GM23248 (cell line): ENCODE data around the gene HLX. TPM values are rescaled to one million over a fixed set of nuclear protein-coding genes. Genes with fewer than 3 reads are reported as not detected.
A peak's percentile ranks its signal among the peaks of the same experiment; 100 is the strongest.

ENCODE experiments used
- DNase-seq: peaks from one replicate; pipeline ENCODE4 v3.0.0-alpha.2; 2015
- H2AFZ ChIP-seq: fragments of 200-600 bp; sonication (generic); 2 replicates; pipeline ENCODE4 v1.6.1; 2016; ENCODE audit warnings: antibody characterized with exemption
- H3F3A ChIP-seq: fragments of 200-600 bp; sonication (generic); 2 replicates; pipeline ENCODE4 v1.6.1; 2016; ENCODE audit warnings: mild to moderate bottlenecking, antibody characterized with exemption, mixed run types; ENCODE audit not compliant: insufficient read depth
- H3K27ac ChIP-seq: fragments of 200-600 bp; sonication (generic); 2 replicates; pipeline ENCODE4 v1.5.1; 2016; ENCODE audit warnings: mild to moderate bottlenecking
- H3K27me3 ChIP-seq: fragments of 200-600 bp; sonication (generic); replicated peaks from 2 replicates; pipeline ENCODE4 v1.6.1; 2016; ENCODE audit warnings: mild to moderate bottlenecking; ENCODE audit not compliant: insufficient read depth
- H3K36me3 ChIP-seq: fragments of 200-600 bp; sonication (generic); 2 replicates; pipeline ENCODE4 v1.6.1; 2016; ENCODE audit warnings: low read depth, mild to moderate bottlenecking
- H3K4me1 ChIP-seq: fragments of 200-600 bp; sonication (generic); 2 replicates; pipeline ENCODE4 v1.6.1; 2016; ENCODE audit warnings: mild to moderate bottlenecking; ENCODE audit not compliant: insufficient read depth
- H3K4me2 ChIP-seq: fragments of 200-600 bp; sonication (generic); one replicate; pipeline ENCODE4 v1.6.1; 2016; ENCODE audit warnings: mild to moderate bottlenecking; ENCODE audit not compliant: unreplicated experiment
- H3K4me3 ChIP-seq: fragments of 200-600 bp; sonication (generic); 2 replicates; pipeline ENCODE4 v1.5.1; 2016; ENCODE audit warnings: mild to moderate bottlenecking
- H3K79me2 ChIP-seq: fragments of 200-600 bp; sonication (generic); 2 replicates; pipeline ENCODE4 v1.6.1; 2016; ENCODE audit warnings: mild to moderate bottlenecking; ENCODE audit not compliant: insufficient read depth
- H3K9ac ChIP-seq: fragments of 200-600 bp; sonication (generic); 2 replicates; pipeline ENCODE4 v1.6.1; 2016; ENCODE audit warnings: mild to moderate bottlenecking
- H3K9me2 ChIP-seq: fragments of 200-600 bp; sonication (generic); 2 replicates; pipeline ENCODE4 v1.6.1; 2016; ENCODE audit warnings: mixed run types, mild to moderate bottlenecking, moderate library complexity; ENCODE audit not compliant: insufficient read depth
- H3K9me3 ChIP-seq: fragments of 200-600 bp; sonication (generic); one replicate; pipeline ENCODE4 v1.6.1; 2017; ENCODE audit warnings: low read depth
- H4K20me1 ChIP-seq: fragments of 200-600 bp; sonication (generic); 2 replicates; pipeline ENCODE4 v1.6.0; 2016; ENCODE audit not compliant: insufficient read depth
- EZH2 ChIP-seq: fragments of 200-600 bp; sonication (generic); IDR thresholded peaks from 2 replicates; pipeline ENCODE4 v1.6.1; 2018; ENCODE audit warnings: antibody characterized with exemption, mild to moderate bottlenecking; ENCODE audit not compliant: insufficient read depth, poor library complexity, severe bottlenecking
- EZH2phosphoT487 ChIP-seq: fragments of 200-600 bp; sonication (generic); IDR thresholded peaks from 2 replicates; pipeline ENCODE4 v1.6.1; 2018; ENCODE audit warnings: antibody characterized with exemption, moderate library complexity, mild to moderate bottlenecking, low read depth; ENCODE audit not compliant: insufficient read depth
- WGBS, 2 experiments: methylation state at CpG; one replicate each; pipeline ENCODE4 v1.1.6; 2015 to 2017; ENCODE audit warnings: low lambda C conversion rate in 2 of 2, low coverage in 1 of 2; ENCODE audit errors: missing lambda C conversion rate in 2 of 2; 5-methylcytosine and 5-hydroxymethylcytosine counted together
- in situ Hi-C: fragments of 300-500 bp; cut with MboI; formaldehyde crosslinking; loops from 2 replicates; pipeline ENCODE4 v1.15.0; 2020
- polyA plus RNA-seq: library from polyadenylated mRNA; unstranded; fragments of >200 nt; fragmentation: Nextera tagmentation; extraction: Ambion mirVana; gene quantifications from 2 replicates; pipeline ENCODE4 v1.2.1, GENCODE V29; 2016
- total RNA-seq: library from RNA; depleted of rRNA; stranded (reverse); fragments of >200 nt; shearing (Covaris generic); gene quantifications from 2 replicates; pipeline ENCODE4 v1.2.3, GENCODE V29; 2014; rRNA removed

HLX gene
- total RNA-seq (14.0 and 24.2 TPM in 2 replicates), polyA plus RNA-seq (20.0 and 21.5 TPM in 2 replicates)

- H3K4me2 ChIP-seq: peak within 1 kb of the TSS; percentile 93
- H4K20me1 ChIP-seq: no peaks in the 10 kb centered on the region
- peaks cover 10% of the 10 kb centered on the region; the same call in 1 of the 2 replicates for H3F3A ChIP-seq
- in situ Hi-C loops: loop anchor here (10.0 kb wide), 2 partner anchors 326 to 556 kb away; no protein-coding TSS in a partner anchor
- H3K27me3 ChIP-seq: no peaks in the 10 kb centered on the region
- peak within 1 kb of the TSS; percentile 82 for H2AFZ ChIP-seq
- TF ChIP-seq EZH2 (no peak), EZH2phosphoT487 (no peak)
- peak; percentile 98 for DNase-seq
- H3K4me1 ChIP-seq: peaks cover 11% of the 10 kb centered on the region
- H3K9ac ChIP-seq: peak within 1 kb of the TSS; percentile 94
- H3K4me3 ChIP-seq: peak within 1 kb of the TSS; percentile 96
- 1 to 2% methylated on average over 26 of the region's 26 CpGs for WGBS, 2 experiments
- peaks cover 40% of the 10 kb centered on the region for H3K79me2 ChIP-seq
- no peaks in the 10 kb centered on the region for H3K9me2 ChIP-seq
- peak within 1 kb of the TSS; percentile 86 for H3K27ac ChIP-seq
- no peaks in the 10 kb centered on the region for H3K9me3 ChIP-seq
- H3K36me3 ChIP-seq: peaks cover 17% of the 10 kb centered on the region
Observed at GRCh38 chr1:220879076-220879508, at the start of gene HLX. Gene HLX, plus strand, starts transcription at chr1:220879443. Its CDS starts 415 bp downstream, at chr1:220879858.

- Histone ChIP-seq H3F3A (no peaks in the 10 kb centered on the region), H3K79me2 (no peaks in the 10 kb centered on the region), H3K27me3 (no peaks in the 10 kb centered on the region), H3K27ac (no peak overlapping the region), H3K9ac (no peak overlapping the region), H3K4me1 (no peaks in the 10 kb centered on the region), H3K36me3 (no peaks in the 10 kb centered on the region), H2AFZ (no peak overlapping the region), H3K9me2 (no peaks in the 10 kb centered on the region), H3K9me3 (no peaks in the 10 kb centered on the region), H3K4me3 (no peak overlapping the region), H3K4me2 (no peak overlapping the region), H4K20me1 (no peaks in the 10 kb centered on the region)
- no peak for DNase-seq
- TF ChIP-seq EZH2phosphoT487 (no peak), EZH2 (no peak)
- in situ Hi-C loops: no loop called here
- WGBS, 2 experiments: 10 to 19% methylated on average over 2 of the region's 2 CpGs
Observed at GRCh38 chr1:220833436-220833835, 45.8 kb upstream of the HLX start.

- TF ChIP-seq EZH2 (no peak), EZH2phosphoT487 (no peak)
- H3K27ac ChIP-seq: no peak overlapping the region
- no peaks in the 10 kb centered on the region for H3K4me1 ChIP-seq
- H3K9me3 ChIP-seq: no peaks in the 10 kb centered on the region
- no peaks in the 10 kb centered on the region for H3K79me2 ChIP-seq
- H3K9ac ChIP-seq: no peak overlapping the region
- no peaks in the 10 kb centered on the region for H3K9me2 ChIP-seq
- H2AFZ ChIP-seq: no peak overlapping the region
- H3F3A ChIP-seq: no peaks in the 10 kb centered on the region
- 80 to 91% methylated on average over 4 of the region's 4 CpGs for WGBS, 2 experiments
- in situ Hi-C loops: no loop called here
- H3K4me2 ChIP-seq: no peak overlapping the region
- no peaks in the 10 kb centered on the region for H4K20me1 ChIP-seq
- no peaks in the 10 kb centered on the region for H3K36me3 ChIP-seq
- DNase-seq: no peak
- H3K27me3 ChIP-seq: no peaks in the 10 kb centered on the region
- H3K4me3 ChIP-seq: no peak overlapping the region
Observed at GRCh38 chr1:220834155-220834870, 44.9 kb upstream of the HLX start.

GRCh38 chr1:220838578-220838977 is 40.7 kb upstream of the HLX start:
- no peak for DNase-seq
- H3K4me2 ChIP-seq: no peak overlapping the region

More at GRCh38 chr1:220838578-220838977, 40.7 kb upstream of the HLX start:
- H3K4me3 ChIP-seq: no peak overlapping the region
- in situ Hi-C loops: no loop called here
- H4K20me1 ChIP-seq: no peaks in the 10 kb centered on the region
- H2AFZ ChIP-seq: no peak overlapping the region
- no peaks in the 10 kb centered on the region for H3K36me3 ChIP-seq
- no peak for TF ChIP-seq EZH2phosphoT487
- WGBS, 2 experiments: 84 to 89% methylated on average over 5 of the region's 5 CpGs
- no peak overlapping the region for H3K9ac ChIP-seq
- H3K9me3 ChIP-seq: no peaks in the 10 kb centered on the region
- no peaks in the 10 kb centered on the region for H3F3A ChIP-seq
- H3K4me1 ChIP-seq: no peaks in the 10 kb centered on the region
- H3K27me3 ChIP-seq: no peaks in the 10 kb centered on the region
- no peaks in the 10 kb centered on the region for H3K9me2 ChIP-seq
- no peaks in the 10 kb centered on the region for H3K79me2 ChIP-seq
- H3K27ac ChIP-seq: no peak overlapping the region
